GM21723 (cell line): ENCODE results near the gene EYS.

Experiments used
- ATAC-seq: cut with Tn5 transposase; IDR thresholded peaks from one replicate; pipeline ENCODE4 v1.9.1; 2021; ENCODE audit warnings: mild to moderate bottlenecking, moderate library complexity; ENCODE audit not compliant: unreplicated experiment

Gene EYS

GRCh38 chr6:65707126-65707826 is at the start of gene EYS:
TSS of gene EYS (minus strand) at chr6:65707226. CDS start at chr6:65495410, 211,816 bp downstream.
- ATAC-seq, result no peak

DNA sequence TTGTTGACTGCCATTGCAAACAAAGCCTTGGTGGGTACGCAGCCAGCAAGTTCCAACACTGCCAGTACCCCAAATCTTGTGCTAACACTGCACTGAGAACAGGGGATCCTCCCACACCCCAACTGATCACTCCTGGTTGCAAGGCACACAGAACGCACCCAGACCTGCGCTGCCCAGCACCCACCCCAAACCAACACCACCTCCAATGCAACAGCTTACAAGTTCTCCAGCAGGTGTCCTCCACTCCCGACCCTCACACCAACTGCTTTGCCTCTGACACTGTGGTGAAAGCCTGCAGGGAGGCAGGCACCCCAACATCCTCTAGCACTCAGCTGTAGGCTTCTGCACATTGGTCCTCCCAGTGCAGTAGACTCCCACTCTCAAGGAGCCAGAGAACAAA is 39.3 kb upstream of the EYS start:
- no peak for ATAC-seq

GRCh38 chr6:65745614-65746013 is 38.6 kb upstream of the EYS start:
- ATAC-seq, result no peak

DNA sequence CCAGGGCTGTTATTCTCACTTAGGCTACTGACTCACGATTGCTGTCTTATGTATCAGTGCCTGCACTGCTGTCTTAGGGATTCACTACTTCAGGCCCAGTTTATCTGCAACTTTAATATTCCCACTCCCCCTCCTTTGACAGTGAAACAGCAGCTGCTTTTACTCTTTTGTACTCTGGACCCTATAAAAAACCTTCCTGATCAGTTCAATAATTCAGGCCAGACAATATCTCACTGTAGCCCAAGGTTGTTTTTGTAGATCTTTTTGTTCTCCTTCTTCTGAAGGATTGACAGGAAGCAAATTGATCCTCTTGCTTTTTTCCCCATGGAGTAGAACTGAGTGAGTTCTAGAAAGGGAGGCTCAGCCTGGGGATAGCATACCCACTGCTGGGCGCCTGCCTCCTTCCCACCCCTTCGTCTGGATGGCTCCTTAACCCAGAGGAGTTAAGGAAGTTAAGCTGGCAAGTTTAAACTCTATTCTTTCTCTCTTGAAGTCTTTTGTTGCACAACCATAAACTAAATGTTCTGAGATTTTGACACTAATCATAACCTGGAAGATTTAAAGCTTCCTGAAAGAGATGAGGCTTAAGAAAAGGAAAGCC is 22.0 kb upstream of the EYS start:
- no peak for ATAC-seq

DNA sequence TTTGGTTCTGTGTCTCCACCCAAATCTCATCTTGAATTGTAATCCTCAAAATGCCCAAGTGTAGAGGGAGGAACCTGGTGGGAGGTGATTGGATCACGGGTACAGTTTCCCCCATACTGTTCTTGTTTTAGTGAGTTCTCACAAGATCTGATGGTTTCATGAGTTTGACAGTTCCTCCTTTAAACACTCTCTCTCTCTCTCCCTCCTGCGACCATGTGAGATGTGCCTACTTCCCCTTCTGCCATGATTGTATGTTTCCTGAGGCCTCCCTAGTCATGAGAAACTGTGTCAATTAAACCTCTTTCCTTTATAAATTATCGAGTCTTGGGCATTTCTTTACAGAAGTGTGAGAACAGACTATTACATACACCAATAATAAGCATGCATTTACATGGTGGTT is 12.1 kb upstream of the EYS start:
- ATAC-seq, result no peak

GRCh38 chr6:65711531-65711930 is 4.5 kb upstream of the EYS start:
- ATAC-seq, result no peak

GRCh38 chr6:65709099-65709830 is 2.2 kb upstream of the EYS start:
- no peak for ATAC-seq

DNA sequence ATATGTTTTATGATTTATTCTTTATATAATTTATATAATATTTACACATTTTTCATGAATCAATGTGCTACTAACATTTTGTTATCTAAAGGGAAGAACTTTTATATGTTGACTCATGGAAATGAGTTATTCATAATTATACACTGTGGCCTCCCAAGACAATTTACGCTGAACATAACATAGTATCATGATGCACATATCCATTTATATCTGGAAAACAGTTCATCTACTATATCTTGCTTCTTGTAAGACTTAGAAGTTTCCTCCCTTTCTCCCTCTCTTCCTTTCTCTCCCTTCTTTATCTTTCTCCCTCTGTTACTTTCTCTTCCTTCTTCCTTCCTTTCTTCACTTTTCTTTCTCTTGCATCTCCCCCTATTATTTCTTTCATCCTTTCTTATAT is 1.1 kb upstream of the EYS start:
- no peak for ATAC-seq

- no peak for ATAC-seq
Measured at GRCh38 chr6:65706436-65706835, 590 bp downstream of the EYS start.

DNA sequence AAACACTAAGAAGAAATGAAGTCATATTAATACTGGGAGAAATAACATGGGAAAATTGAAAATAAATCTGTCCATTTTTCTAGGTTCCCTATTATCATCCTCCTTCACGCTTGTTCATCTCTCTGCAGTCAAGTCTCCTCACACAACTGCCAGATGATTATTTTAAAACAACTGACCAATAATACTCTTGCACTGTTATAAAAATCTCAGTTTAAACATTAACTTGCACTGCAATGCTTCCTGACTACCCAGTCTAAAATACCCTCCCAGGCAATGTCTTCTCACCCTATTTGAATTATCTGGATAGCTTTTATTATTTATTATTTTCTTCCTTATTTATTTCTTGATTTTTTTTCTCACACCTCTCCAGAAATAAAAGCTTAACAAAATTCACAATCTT is 5.7 kb downstream of the EYS start:
- ATAC-seq, result no peak

DNA sequence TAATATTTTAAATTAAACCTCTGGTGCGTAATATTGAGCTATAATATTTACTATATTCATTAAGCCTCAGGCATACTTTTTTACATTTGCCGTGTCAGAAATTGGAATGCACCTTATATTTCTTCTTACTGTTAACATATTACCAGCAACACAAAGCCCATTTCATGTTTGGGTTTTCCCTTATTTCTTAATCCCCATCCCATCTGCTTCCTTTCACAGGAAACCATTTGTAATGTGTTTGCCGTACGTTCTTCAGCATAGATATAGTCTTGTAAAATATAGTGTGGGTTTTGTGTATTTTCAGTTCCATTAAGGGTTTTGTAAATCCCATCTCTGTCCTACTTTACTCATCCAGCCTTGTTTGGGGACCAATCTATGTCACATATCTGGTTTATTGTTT is 6.5 kb downstream of the EYS start:
- ATAC-seq, result no peak

DNA sequence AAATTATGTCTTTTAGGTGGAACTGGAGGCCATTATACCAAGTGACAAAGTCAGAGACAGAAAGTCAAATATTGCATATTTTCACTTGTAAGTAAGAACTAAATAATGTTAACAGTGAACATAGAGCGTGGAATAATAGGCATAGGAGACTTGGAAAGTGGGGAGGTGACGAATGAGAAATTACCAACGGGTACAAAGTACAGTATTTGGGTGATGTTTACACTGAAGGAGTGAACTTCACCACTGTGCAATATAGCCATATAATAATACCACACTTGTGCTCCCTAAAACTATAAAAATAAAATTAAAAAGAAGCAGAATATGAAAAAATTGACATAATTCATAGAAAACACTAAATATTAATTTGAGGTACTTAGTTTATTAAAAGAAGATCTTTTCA is 14.9 kb downstream of the EYS start:
- ATAC-seq, result no peak

DNA sequence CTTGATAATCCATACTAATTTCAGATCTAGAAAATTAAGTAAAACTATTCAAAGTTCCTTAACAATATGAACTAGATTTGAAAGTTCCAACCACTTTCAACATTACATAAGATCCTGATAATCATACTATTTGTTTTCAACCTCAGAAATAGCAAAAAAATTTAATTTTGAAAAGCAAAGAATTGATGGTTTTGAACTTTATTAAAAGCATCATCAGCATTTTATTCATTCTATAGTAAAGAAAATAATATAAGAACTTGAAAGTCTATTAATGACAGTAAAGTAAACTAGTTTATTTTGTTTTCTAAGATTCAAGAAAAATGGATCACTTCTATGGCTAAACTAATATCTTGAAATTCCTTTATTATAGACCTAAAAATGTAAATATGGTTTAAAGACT is 26.8 kb downstream of the EYS start:
- no peak for ATAC-seq

GRCh38 chr6:65671922-65672321 is 35.1 kb downstream of the EYS start:
- no peak for ATAC-seq

DNA sequence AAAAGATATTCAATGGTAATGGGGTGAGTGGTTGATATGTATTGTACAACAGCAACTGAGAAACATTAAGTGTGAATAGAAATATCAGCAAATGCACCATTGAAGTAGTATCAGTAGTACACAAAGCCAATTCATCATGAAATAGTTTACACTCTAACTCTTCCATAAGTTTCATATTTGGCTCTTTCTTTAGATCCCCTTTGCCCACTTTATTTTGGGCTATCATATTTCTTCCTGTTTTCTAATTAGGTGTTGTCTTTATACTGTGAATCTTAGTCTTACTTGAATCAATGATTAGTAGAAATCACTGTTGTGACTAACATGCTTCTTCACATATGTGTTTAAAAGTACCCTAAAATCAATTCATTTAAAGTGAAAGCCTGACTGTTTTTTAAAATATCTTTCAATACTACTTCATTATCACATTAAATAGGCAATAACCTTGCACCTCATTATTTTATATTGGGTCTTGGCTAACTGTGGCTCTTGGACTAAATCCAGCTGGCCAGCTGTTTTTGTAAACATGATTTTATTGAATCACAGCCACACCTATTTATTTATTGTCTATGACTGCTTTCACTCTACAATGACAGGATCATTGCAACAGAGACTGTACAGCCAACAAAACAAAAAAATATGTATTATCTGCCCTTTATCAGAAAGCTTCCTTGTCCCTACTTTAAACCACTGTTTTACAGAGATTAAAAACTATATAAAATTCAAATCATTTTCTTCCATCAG is 38.9 kb downstream of the EYS start:
- ATAC-seq, result no peak

DNA sequence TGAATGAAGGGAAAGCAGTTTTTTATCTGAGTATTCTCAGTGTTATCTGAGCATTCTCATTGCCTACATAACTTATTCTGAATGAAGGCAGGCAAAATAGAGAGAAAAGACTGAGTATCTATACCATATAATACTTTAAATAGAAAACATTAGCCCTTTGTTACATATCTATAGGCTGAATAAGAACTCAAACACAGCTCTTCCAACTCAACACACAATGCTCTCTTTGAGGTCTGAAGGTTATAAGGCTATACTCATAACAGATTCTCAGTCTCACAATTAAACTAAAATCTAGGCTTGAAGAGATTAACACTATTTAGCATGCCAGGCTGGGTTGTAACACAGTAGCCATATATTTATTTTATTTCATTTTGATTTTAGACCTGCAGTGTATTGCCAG is 56.9 kb downstream of the EYS start:
- ATAC-seq, result no peak

DNA sequence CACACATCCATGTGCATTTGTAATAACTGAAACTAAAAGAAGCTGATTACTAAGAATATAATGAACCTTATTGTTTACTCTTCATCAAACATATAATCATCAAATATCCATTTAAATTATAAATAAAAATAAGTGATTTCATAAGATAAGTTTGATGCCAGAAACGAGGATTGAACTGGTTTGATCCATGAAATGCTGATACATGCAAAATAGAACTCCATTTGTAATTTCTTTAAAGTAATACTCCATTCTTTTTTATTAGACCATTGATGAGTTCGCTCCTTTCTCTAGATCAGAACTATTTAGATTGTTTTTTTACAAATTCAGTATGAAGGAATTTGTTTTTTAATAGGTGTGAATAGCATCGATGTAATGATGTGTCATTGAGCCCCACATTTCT is 57.6 kb downstream of the EYS start:
- no peak for ATAC-seq

DNA sequence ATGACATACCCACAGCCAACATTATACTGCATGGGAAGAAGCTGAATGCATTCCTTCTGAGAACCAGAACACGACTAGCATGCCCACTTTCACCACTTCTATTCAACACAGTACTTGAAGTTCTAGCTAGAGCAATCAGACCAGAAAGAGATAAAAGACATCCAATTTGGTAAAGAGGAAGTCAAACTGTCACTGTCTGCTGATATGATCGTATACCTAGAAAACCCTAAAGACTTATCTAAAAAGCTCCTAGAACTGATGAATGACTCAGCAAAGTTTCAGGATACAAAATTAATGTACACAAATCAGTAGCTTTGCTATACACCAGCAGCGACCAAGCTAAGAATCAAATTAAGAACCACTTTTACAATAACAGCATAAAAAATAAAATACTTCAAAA is 60.5 kb downstream of the EYS start:
- ATAC-seq, result no peak

- ATAC-seq, result no peak
Measured at GRCh38 chr6:65642776-65643175, 64.2 kb downstream of the EYS start.

GRCh38 chr6:65638047-65638831 is 68.8 kb downstream of the EYS start:
- ATAC-seq, result no peak
